ENCODE data around the gene OR52M1. TPM values are rescaled to one million over a fixed set of nuclear protein-coding genes. Genes with fewer than 3 reads are reported as not detected.

OR52M1 gene
- polyA plus RNA-seq, 2 of the 4 experiments (the other 2 are of a cell fraction) = not detected

DNA sequence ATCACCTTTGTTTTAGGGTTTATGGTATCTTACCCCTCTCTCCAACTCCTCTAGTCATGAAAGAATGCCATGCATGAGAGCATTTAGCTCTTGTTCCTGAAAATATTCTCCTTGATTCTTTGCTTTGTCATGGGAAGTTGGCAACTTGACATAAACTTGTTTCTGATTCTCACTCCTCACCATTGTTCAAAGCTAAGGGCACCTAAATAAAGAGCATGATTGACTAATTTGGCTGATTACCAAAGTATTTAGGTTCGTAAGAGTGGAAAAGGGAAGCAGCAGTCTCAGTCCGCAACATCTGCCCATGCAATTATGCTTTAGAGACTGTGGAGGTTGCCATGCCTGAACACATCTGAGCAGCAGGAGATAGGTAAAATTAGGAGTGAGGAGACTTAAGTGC lies 36.1 kb upstream of the OR52M1 start:
- no peak overlapping the region for H3K4me2 ChIP-seq
- H3K4me1 ChIP-seq = no peaks in the 10 kb centered on the region
- TF ChIP-seq BHLHE40 (IDR thresholded peaks at IDR 0.05; ENCODE audit: low read depth, low read length) (no peak), FOXS1 (CRISPR knock-in tag; IDR thresholded peaks at IDR 0.05) (no peak), ZSCAN20 (CRISPR knock-in tag; IDR thresholded peaks at IDR 0.05) (no peak), BCL3 (IDR thresholded peaks at IDR 0.05) (no peak), HOXA7 (CRISPR knock-in tag; IDR thresholded peaks at IDR 0.05) (no peak), NR3C1 (IDR thresholded peaks at IDR 0.05) (no peak), HOXB13 (CRISPR knock-in tag; IDR thresholded peaks at IDR 0.05; ENCODE audit: low read depth) (no peak), CBX2 (IDR thresholded peaks at IDR 0.05; ENCODE audit: borderline replicate concordance, low read depth) (no peak), TP53 (CRISPR knock-in tag; IDR thresholded peaks at IDR 0.05) (no peak)
- TF ChIP-seq, protein P1, sequence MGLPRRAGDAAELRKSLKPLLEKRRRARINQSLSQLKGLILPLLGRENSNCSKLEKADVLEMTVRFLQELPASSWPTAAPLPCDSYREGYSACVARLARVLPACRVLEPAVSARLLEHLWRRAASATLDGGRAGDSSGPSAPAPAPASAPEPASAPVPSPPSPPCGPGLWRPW (IDR thresholded peaks at IDR 0.05) = no peak
- 36% methylated on average over 2 of the region's 2 CpGs for WGBS (ENCODE audit: missing lambda C conversion rate)
- DNase-seq (ENCODE audit: low read depth in 1 of 2, low spot score in 1 of 2) (no peak), ATAC-seq (no peak), FAIRE-seq (no peak)
- no peak overlapping the region for H3K4me3 ChIP-seq
- H3K9me3 ChIP-seq = no peaks in the 10 kb centered on the region
- CTCF ChIA-PET = interaction anchor here (1.5 kb wide), 1 partner anchor 15 kb away, joined by 4 read pairs; no protein-coding TSS in a partner anchor
- H3K27ac ChIP-seq = no peak overlapping the region
- POLR2A ChIA-PET = no interaction called here

- POLR2A ChIA-PET = no interaction called here
- Histone ChIP-seq H3K9me3 (no peaks in the 10 kb centered on the region), H3K4me3 (no peak overlapping the region), H3K4me1 (no peaks in the 10 kb centered on the region), H3K4me2 (no peak overlapping the region), H3K27ac (no peak overlapping the region)
- CTCF ChIA-PET = interaction anchor here (1.8 kb wide), 1 partner anchor 325 kb away, joined by 6 read pairs; no protein-coding TSS in a partner anchor
- no peak for DNase-seq (ENCODE audit: low read depth in 1 of 2, low spot score in 1 of 2)
- WGBS (ENCODE audit: missing lambda C conversion rate) = 17% methylated on average over 5 of the region's 5 CpGs
- FAIRE-seq = no peak
- no peak for TF ChIP-seq RARB (CRISPR knock-in tag; IDR thresholded peaks at IDR 0.05)
- no peak for ATAC-seq
Observed at GRCh38 chr11:4511282-4512245, 33.4 kb upstream of the OR52M1 start.

- Histone ChIP-seq H3K4me2 (no peak overlapping the region), H3K27ac (no peak overlapping the region), H3K9me3 (no peaks in the 10 kb centered on the region), H3K4me1 (no peaks in the 10 kb centered on the region), H3K4me3 (no peak overlapping the region)
- ATAC-seq (no peak), FAIRE-seq (no peak), DNase-seq (ENCODE audit: low read depth in 1 of 2, low spot score in 1 of 2) (no peak)
- 7% methylated on average over 1 of the region's 1 CpG for WGBS (ENCODE audit: missing lambda C conversion rate)
- no peak for TF ChIP-seq ZFP36 (IDR thresholded peaks at IDR 0.05; ENCODE audit: borderline replicate concordance, partially characterized antibody)
- no peak for TF ChIP-seq CBX8 (IDR thresholded peaks at IDR 0.05)
- TF ChIP-seq CEBPB (IDR thresholded peaks at IDR 0.05) = no peak
- TF ChIP-seq FOSL2 (IDR thresholded peaks at IDR 0.05) = no peak
- TF ChIP-seq FOSL2 (CRISPR knock-in tag; IDR thresholded peaks at IDR 0.05) = no peak
- no peak for TF ChIP-seq HMGXB4 (CRISPR knock-in tag; IDR thresholded peaks at IDR 0.05; ENCODE audit: borderline replicate concordance)
- no peak for TF ChIP-seq JUNB (IDR thresholded peaks at IDR 0.05)
- TF ChIP-seq MAZ (IDR thresholded peaks at IDR 0.05; ENCODE audit: borderline replicate concordance, low read depth, low read length) = no peak
- TF ChIP-seq RARB (CRISPR knock-in tag; IDR thresholded peaks at IDR 0.05) = no peak
- TF ChIP-seq SREBF2 (IDR thresholded peaks at IDR 0.05) = no peak
- TF ChIP-seq NPAS2 (CRISPR knock-in tag; IDR thresholded peaks at IDR 0.05; ENCODE audit: borderline replicate concordance) = no peak
- no peak for TF ChIP-seq BCL3 (IDR thresholded peaks at IDR 0.05)
- no peak for TF ChIP-seq JUN (IDR thresholded peaks at IDR 0.05)
- TF ChIP-seq NR3C1 (IDR thresholded peaks at IDR 0.05) = no peak
- no peak for TF ChIP-seq RCOR1 (IDR thresholded peaks at IDR 0.05; ENCODE audit: low read depth, low read length)
- no peak for TF ChIP-seq POLR2AphosphoS2 (conservative IDR thresholded peaks at IDR 0.05; ENCODE audit: low read length)
- TF ChIP-seq REST (IDR thresholded peaks at IDR 0.05) = no peak
- CTCF ChIA-PET = no interaction called here
- POLR2A ChIA-PET = no interaction called here
Observed at GRCh38 chr11:4514196-4514595, 30.8 kb upstream of the OR52M1 start.
